HUES6 (cell line): ENCODE data around the gene DDIAS.

ENCODE experiments used
- H3K27ac ChIP-seq: 2 replicates; pipeline ENCODE4 v1.7.0; 2013; ENCODE audit warnings: low read depth, mild to moderate bottlenecking, low read length, inconsistent platforms
- H3K27me3 ChIP-seq: 2 replicates; pipeline ENCODE4 v1.6.1; 2013; ENCODE audit warnings: low read length; ENCODE audit not compliant: control insufficient read depth, insufficient read depth
- H3K36me3 ChIP-seq: 2 replicates; pipeline ENCODE4 v1.6.1; 2013; ENCODE audit warnings: low read length; ENCODE audit not compliant: control insufficient read depth, insufficient read depth
- H3K4me1 ChIP-seq: 2 replicates; pipeline ENCODE4 v1.6.1; 2013; ENCODE audit warnings: low read length; ENCODE audit not compliant: control insufficient read depth, insufficient read depth
- H3K4me3 ChIP-seq: 2 replicates; pipeline ENCODE4 v1.5.1; 2013; ENCODE audit warnings: low read depth, low read length
- H3K9ac ChIP-seq: one replicate; pipeline ENCODE4 v1.6.1; 2013; ENCODE audit warnings: mild to moderate bottlenecking, low read length
- H3K9me3 ChIP-seq: 2 replicates; pipeline ENCODE4 v1.6.1; 2013; ENCODE audit warnings: low read depth, low read length; ENCODE audit not compliant: control insufficient read depth, insufficient read depth

DDIAS gene

DNA sequence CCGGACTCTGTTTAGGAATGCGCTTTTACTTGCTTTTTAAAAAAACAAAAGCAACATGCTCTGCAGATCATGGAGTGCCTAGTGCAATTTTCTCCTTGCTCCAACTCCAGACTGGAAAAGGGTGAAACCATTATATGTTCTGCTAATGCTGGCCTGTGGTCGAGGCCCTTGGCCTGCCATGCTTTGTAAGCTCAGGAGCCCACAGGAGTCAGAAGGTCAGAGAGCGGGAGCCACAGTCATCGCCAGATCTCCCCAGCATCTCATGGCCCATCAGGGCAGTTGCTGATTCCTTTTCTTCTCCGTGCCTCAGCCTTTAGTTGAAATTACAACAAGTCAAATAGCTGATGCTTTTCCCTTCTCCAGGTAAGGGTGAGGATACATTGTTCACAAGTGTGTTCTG, 80.3 kb downstream of the DDIAS start:
- no peak overlapping the region for H3K4me3 ChIP-seq
- H3K27ac ChIP-seq = no peak overlapping the region
- no peak overlapping the region for H3K9ac ChIP-seq
- peaks cover 5% of the 10 kb centered on the region for H3K36me3 ChIP-seq
- no peaks in the 10 kb centered on the region for H3K9me3 ChIP-seq
- no peaks in the 10 kb centered on the region for H3K27me3 ChIP-seq
- no peaks in the 10 kb centered on the region for H3K4me1 ChIP-seq
